NCI-H1694 (cell line): Measurements from ENCODE around the gene GNAT1.

Experiments
- DNase-seq: peaks from one replicate; lab custom pipeline; 2025; lab: John Stamatoyannopoulos, UW

The GNAT1 gene

GRCh38 chr3:50163572-50164455 is 27.6 kb upstream of the GNAT1 start:
- no peak for DNase-seq

- no peak for DNase-seq
Measured at GRCh38 chr3:50164481-50164880, 26.9 kb upstream of the GNAT1 start.

- no peak for DNase-seq
Measured at GRCh38 chr3:50164984-50165909, 26.2 kb upstream of the GNAT1 start.

GRCh38 chr3:50165910-50166538 is 25.4 kb upstream of the GNAT1 start:
- no peak for DNase-seq

GRCh38 chr3:50166620-50167019 is 24.8 kb upstream of the GNAT1 start:
- DNase-seq: no peak

- no peak for DNase-seq
Measured at GRCh38 chr3:50167069-50167840, 24.2 kb upstream of the GNAT1 start.

GRCh38 chr3:50167841-50168209 is 23.6 kb upstream of the GNAT1 start:
- DNase-seq: no peak

- no peak for DNase-seq
Measured at GRCh38 chr3:50168388-50168787, 23.0 kb upstream of the GNAT1 start.

- DNase-seq: no peak
Measured at GRCh38 chr3:50168791-50169190, 22.6 kb upstream of the GNAT1 start.

- DNase-seq: no peak
Measured at GRCh38 chr3:50169232-50169832, 22.1 kb upstream of the GNAT1 start.

GRCh38 chr3:50169858-50170257 is 21.6 kb upstream of the GNAT1 start:
- no peak for DNase-seq

GRCh38 chr3:50170689-50171088 is 20.7 kb upstream of the GNAT1 start:
- no peak for DNase-seq

- DNase-seq: no peak
Measured at GRCh38 chr3:50171540-50172301, 19.7 kb upstream of the GNAT1 start.

GRCh38 chr3:50172626-50173220 is 18.7 kb upstream of the GNAT1 start:
- no peak for DNase-seq

- DNase-seq: no peak
Measured at GRCh38 chr3:50173685-50174516, 17.5 kb upstream of the GNAT1 start.

GRCh38 chr3:50174517-50174895 is 16.9 kb upstream of the GNAT1 start:
- DNase-seq: no peak

GRCh38 chr3:50174947-50175524 is 16.4 kb upstream of the GNAT1 start:
- no peak for DNase-seq

- DNase-seq: no peak
Measured at GRCh38 chr3:50177346-50177745, 14.1 kb upstream of the GNAT1 start.

GRCh38 chr3:50179710-50180109 is 11.7 kb upstream of the GNAT1 start:
- no peak for DNase-seq
